Calu3 (cell line): ENCODE results near the gene LRRN4. TPM values are rescaled to one million over a fixed set of nuclear protein-coding genes. Genes with fewer than 3 reads are reported as not detected.

Experiments
- BruUV-seq: library from RNA; stranded (reverse); fragments of 400-500 nt; replicated peaks from 2 replicates; lab custom pipeline; 2021; lab: Mats Ljungman, UMichigan
- CTCF ChIA-PET: fragments of 300-600 bp; sonication (Branson Sonifier 250); formaldehyde crosslinking; loops from one replicate; lab custom pipeline; 2022; ENCODE audit warnings: antibody characterized with exemption; lab: Charles Lee
- DNase-seq: peaks from one replicate; pipeline ENCODE4 v3.0.0; 2022
- H3K27ac Mint-ChIP-seq: one replicate; pipeline ENCODE4 v1.8.0; 2022; ENCODE audit warnings: mixed read lengths; ENCODE audit not compliant: unreplicated experiment
- H3K27me3 Mint-ChIP-seq: one replicate; pipeline ENCODE4 v1.8.0; 2022; ENCODE audit warnings: mixed read lengths; ENCODE audit not compliant: unreplicated experiment
- H3K36me3 Mint-ChIP-seq: one replicate; pipeline ENCODE4 v1.8.0; 2022; ENCODE audit warnings: mild to moderate bottlenecking, moderate library complexity, mixed read lengths; ENCODE audit not compliant: insufficient read depth, unreplicated experiment
- H3K4me1 Mint-ChIP-seq: one replicate; pipeline ENCODE4 v1.8.0; 2022; ENCODE audit warnings: mild to moderate bottlenecking, low read depth, mixed read lengths; ENCODE audit not compliant: unreplicated experiment
- H3K4me3 Mint-ChIP-seq: one replicate; pipeline ENCODE4 v1.8.0; 2022; ENCODE audit warnings: mild to moderate bottlenecking, low read depth, moderate library complexity, mixed read lengths; ENCODE audit not compliant: unreplicated experiment
- H3K9me3 Mint-ChIP-seq: one replicate; pipeline ENCODE4 v1.8.0; 2022; ENCODE audit warnings: low read depth, mixed read lengths; ENCODE audit not compliant: unreplicated experiment
- CTCF ChIP-seq: fragments of 200-600 bp; IDR thresholded peaks from one replicate; pipeline ENCODE4 v1.8.0; 2022; ENCODE audit warnings: antibody characterized with exemption; ENCODE audit not compliant: unreplicated experiment
- intact Hi-C: fragments of 100-400 bp; cut with micrococcal nuclease; formaldehyde crosslinking; loops from one replicate; pipeline ENCODE4 v1.10.0; 2022; ENCODE audit not compliant: unreplicated experiment
- total RNA-seq: library from RNA; stranded (reverse); gene quantifications from 2 replicates; pipeline ENCODE4 v1.2.3, GENCODE V29; 2022

LRRN4 gene
- total RNA-seq, 1 experiment from 2014 or later, result 2.6 TPM

- Mint-ChIP-seq H3K4me1 (no peaks in the 10 kb centered on the region), H3K27ac (no peak overlapping the region), H3K9me3 (no peaks in the 10 kb centered on the region), H3K36me3 (peaks cover 31% of the 10 kb centered on the region), H3K4me3 (no peak overlapping the region), H3K27me3 (no peaks in the 10 kb centered on the region)
- no peak for TF ChIP-seq CTCF
- intact Hi-C loops, result no loop called here
- BruUV-seq, result no TSS peak
- CTCF ChIA-PET, result no interaction called here
- DNase-seq, result no peak
These were observed 25.2 kb upstream of the LRRN4 start for GRCh38 chr20:6079016-6079415.

- no peak overlapping the region for H3K27ac Mint-ChIP-seq
- no peaks in the 10 kb centered on the region for H3K27me3 Mint-ChIP-seq
- no peak for DNase-seq
- CTCF ChIA-PET, result no interaction called here
- intact Hi-C loops, result loop anchor here (2.0 kb wide), 1 partner anchor 547 kb away; no protein-coding TSS in a partner anchor
- H3K9me3 Mint-ChIP-seq, result no peaks in the 10 kb centered on the region
- no peak for TF ChIP-seq CTCF
- no TSS peak for BruUV-seq
- H3K4me3 Mint-ChIP-seq, result no peak overlapping the region
- H3K36me3 Mint-ChIP-seq, result peaks cover 18% of the 10 kb centered on the region
- no peaks in the 10 kb centered on the region for H3K4me1 Mint-ChIP-seq
These were observed 21.8 kb upstream of the LRRN4 start for GRCh38 chr20:6075428-6076219.

- H3K27ac Mint-ChIP-seq, result no peak overlapping the region
- no peaks in the 10 kb centered on the region for H3K9me3 Mint-ChIP-seq
- CTCF ChIA-PET, result no interaction called here
- no peaks in the 10 kb centered on the region for H3K27me3 Mint-ChIP-seq
- TF ChIP-seq CTCF, result no peak
- no peak for DNase-seq
- intact Hi-C loops, result no loop called here
- H3K4me1 Mint-ChIP-seq, result no peaks in the 10 kb centered on the region
- no peak overlapping the region for H3K4me3 Mint-ChIP-seq
- peaks cover 14% of the 10 kb centered on the region for H3K36me3 Mint-ChIP-seq
- BruUV-seq, result no TSS peak
These were observed 20.9 kb upstream of the LRRN4 start for GRCh38 chr20:6074784-6075183.

GRCh38 chr20:6074145-6074561, 20.3 kb upstream of the LRRN4 start:
- Mint-ChIP-seq H3K27me3 (no peaks in the 10 kb centered on the region), H3K36me3 (peaks cover 14% of the 10 kb centered on the region), H3K4me1 (no peaks in the 10 kb centered on the region), H3K9me3 (no peaks in the 10 kb centered on the region), H3K4me3 (no peak overlapping the region), H3K27ac (peak overlapping the region; percentile 18)
- no peak for TF ChIP-seq CTCF
- BruUV-seq, result no TSS peak
- intact Hi-C loops, result no loop called here
- no peak for DNase-seq
- CTCF ChIA-PET, result interaction anchor here (0.6 to 1.5 kb wide), 3 partner anchors 66 to 545 kb away, joined by 5 read pairs; no protein-coding TSS in a partner anchor
